M059J (cell line): Measurements from ENCODE around the gene CEP112. TPM values are rescaled to one million over a fixed set of nuclear protein-coding genes. Genes with fewer than 3 reads are reported as not detected.
A peak's percentile ranks its signal among the peaks of the same experiment; 100 is the strongest.
"Not testable (repeated sequence)": the region's sequence is repeated elsewhere in the genome, so short reads cannot be mapped to it uniquely, and the experiment has no call there.

ENCODE experiments used
- DNase-seq: peaks from one replicate; pipeline ENCODE4 v3.0.0-alpha.2; 2012; ENCODE audit warnings: low read depth
- total RNA-seq: library from RNA; depleted of rRNA; stranded (reverse); fragments of >200 nt; shearing (Covaris generic); gene quantifications from 2 replicates; pipeline ENCODE4 v1.2.3, GENCODE V29; 2014

Gene CEP112
- total RNA-seq, 1 experiment from 2014 or later, result 5.9 TPM

DNA sequence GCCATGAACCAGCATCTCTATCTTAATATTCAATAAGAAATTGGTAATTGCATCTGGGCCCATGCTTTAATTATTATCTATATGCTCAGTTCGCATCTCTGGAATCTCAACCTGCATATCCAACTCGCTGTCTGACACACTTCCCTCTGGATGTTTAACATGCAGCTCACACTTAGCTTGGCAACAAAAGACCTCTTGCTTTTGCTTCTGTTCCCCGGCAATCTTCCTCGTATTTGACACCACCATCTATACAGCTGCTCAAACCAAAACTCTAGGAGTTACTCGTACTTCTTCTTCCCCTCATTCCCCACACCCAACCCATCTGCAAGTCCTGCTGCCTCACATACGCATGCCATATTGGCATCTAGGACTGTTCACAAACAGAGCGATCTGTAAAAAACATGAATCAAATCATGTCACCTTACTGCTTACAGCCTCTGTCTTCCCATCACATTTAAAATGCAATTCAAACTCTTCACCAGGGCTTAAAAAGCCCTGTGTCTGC lies 300.6 kb downstream of the CEP112 start:
- no peak for DNase-seq

DNA sequence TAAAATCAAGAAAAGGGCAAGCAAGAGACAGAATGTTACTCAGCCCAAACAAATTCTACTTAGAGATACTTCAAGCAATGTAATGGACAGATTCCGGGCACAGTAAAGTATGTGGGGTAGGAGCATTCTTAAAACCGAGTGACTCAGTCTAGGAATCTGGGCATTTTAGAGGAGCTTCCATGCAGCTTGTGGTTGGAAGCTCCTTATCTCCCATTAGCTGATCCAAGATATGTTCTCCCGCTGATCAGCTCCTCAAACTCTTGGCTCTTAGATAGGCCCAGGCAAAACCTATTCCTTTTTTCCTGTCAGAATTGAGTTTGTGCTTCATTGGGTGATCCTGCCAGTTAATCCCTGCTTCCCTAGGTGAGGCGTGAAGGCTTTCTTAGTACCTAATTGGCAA lies 303.3 kb downstream of the CEP112 start:
- DNase-seq, result peak; percentile 13

- DNase-seq, result no peak
Measured at GRCh38 chr17:65886315-65887245, 305.4 kb downstream of the CEP112 start.

DNA sequence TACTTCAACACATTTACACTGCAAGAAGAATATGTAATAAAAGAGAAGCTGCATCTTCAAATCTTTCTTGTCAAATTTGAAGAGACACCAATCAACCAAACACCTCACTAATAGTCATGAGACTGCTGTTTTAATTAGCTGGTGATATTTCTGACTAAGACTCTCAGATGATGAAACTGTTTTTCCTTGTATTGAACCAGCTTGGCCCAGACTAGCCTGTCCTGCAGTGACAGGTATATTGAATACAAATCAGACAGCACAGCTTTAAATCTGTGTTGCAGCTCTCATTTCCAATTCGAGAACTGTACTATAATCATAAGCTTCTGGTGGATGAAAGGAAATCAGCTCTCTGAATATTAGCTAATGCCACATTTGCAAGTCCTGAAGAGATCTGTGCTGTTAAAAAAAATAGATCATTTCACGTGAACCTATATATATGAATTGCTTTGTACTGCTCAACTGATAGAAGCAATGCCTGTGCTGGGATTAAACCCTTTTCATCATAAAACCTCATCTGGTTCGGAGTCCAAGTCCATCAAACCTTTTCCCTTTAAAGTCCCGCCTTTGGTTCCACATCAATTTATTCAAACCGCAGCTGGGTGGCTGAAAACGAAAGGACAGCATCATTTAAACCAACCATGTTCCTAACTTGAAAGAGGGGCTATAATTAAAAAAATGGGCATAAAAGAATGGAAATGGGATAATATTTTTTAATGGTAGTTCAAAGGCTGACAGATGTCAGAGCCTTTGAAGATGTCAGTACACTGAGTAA lies 306.2 kb downstream of the CEP112 start:
- DNase-seq, result no peak

DNA sequence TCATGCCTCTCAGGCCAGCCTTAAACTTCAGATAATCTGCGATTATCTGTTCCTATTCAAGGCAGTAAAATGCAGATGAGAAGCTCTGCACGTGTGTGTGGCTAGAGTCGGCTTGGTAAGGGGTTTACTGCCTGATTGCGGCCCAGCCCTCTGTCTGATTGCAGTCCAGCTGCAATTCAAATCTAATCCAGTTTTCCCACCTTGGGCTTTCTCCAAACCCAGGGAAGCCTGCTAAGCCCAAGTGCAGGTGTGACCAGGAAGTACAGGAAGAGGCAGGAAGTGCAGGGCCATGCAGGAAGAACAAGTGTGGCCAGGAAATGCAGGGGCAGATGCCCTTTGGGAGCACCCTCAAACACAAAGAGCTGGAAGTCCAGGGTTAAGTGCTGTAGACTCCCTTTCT lies 314.9 kb downstream of the CEP112 start:
- DNase-seq, result no peak

DNA sequence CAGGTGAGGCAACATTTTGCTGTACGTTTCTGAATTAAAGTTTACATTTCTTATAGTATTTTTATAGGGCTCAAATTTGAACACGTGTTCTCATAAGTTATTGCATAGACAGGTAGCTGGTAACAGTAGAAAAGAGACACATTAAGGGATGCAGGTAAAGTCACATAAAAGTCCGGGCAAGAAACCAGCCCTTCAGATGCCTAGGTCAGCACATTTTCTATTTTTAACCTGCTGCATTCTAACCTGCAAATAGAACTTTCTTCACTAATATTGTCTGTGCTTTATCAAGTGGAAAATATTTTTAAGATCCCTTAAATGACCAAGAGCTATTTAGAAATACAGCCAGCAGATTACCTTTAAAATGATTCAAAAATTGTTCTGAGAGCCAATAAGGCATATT lies 323.1 kb downstream of the CEP112 start:
- DNase-seq, result no peak

GRCh38 chr17:65867014-65867413 lies 324.9 kb downstream of the CEP112 start:
- no peak for DNase-seq

DNA sequence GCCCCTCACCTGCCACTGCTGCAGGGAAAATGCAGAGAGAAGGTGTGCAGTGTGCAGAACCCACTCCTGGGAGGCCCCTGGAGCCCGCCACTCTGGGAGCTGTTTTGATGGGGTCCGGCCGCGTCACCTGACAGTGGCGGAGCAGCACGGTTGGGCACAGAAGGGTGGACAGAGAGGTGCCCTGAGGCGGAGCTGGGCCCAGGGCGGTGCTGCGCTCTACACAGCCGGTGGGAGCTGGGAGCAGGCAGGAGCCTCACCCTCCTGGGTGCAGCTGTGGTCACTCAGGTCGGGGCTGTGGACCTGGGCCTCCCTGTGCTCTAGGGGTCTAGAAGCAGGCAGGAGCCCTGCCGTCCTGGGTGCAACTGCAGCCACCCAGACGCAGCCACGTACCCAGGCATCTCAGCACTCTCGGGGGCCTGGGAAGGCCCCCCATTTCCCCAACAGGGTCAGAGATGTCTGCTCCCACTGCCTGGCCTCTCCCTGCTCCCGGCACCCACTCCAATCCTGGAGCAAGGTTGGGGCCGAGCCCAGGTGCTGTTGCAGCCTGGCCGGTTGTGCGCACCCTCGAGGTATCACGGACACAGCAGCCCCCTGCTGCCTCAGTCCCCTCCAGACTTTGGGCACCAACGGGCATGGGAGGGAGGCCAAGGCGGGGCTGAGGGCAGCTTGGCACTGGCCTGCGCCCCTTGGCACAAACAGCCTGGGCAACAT lies 326.1 kb downstream of the CEP112 start:
- DNase-seq, result no peak

GRCh38 chr17:65864394-65864793 lies 327.5 kb downstream of the CEP112 start:
- DNase-seq, result no peak

- no peak for DNase-seq
Measured at GRCh38 chr17:65857718-65858117, 334.2 kb downstream of the CEP112 start.

- peak; percentile 43 for DNase-seq
Measured at GRCh38 chr17:65856865-65857264, 335.1 kb downstream of the CEP112 start.

DNA sequence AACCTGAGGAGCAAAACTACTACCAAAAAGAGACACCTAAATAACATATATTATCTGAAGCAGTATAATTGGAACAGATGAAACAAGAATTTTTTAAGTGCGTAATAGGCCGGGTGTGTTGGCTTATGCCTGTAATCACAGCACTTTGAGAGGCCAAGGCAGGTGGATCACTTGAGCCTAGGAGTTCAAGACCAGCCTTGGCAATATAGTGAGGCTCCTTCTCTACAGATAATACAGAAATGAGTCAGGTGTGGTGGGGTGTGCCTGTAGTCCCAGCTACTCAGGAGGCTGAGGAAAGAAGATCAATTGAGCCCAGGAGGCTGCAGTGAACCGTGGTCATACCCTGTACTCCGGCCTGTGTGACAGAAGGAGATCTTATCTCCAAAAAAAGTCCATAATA lies 336.3 kb downstream of the CEP112 start:
- no peak for DNase-seq

DNA sequence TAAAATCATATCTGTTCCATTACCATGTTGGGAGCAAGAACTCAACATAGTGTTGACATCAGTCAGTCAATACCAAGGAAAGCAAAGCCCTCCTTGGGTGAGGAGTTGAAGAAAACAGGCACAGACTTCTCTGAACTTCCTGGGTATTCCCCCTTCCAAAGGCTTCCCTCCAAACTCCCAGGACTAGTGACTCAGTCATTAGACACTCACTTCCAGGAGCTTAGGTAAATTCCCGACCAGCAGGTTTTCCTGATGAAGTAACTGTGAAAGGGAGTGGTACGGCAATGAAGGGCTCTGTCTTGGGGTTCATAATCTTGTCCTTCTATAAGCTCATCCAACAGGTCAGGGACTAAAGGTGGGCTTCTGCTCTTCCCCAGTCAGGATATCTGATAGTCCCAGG lies 336.7 kb downstream of the CEP112 start:
- peak; percentile 74 for DNase-seq

GRCh38 chr17:65853816-65854215 lies 338.1 kb downstream of the CEP112 start:
- no peak for DNase-seq

DNA sequence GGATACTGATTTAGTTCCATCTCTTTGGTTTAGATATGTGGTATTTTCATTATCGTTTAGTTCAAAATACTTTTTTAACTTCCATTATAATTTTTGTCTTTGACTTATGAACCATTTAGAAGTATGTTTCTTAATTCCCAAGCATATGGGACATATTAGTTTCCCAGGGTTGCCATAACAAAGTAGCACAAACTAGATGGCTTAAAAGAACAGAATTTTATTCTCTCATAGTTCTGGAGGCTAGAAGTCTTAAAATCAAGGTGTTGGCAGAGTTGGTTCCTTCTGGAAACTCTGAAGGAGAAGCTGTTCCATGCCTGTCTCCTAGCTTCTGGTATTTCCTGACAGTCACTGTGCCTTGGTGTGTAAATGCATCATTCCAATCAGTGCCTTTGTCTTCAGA lies 339.0 kb downstream of the CEP112 start:
- DNase-seq, result no peak

GRCh38 chr17:65851965-65852736 lies 339.8 kb downstream of the CEP112 start:
- no peak for DNase-seq

DNA sequence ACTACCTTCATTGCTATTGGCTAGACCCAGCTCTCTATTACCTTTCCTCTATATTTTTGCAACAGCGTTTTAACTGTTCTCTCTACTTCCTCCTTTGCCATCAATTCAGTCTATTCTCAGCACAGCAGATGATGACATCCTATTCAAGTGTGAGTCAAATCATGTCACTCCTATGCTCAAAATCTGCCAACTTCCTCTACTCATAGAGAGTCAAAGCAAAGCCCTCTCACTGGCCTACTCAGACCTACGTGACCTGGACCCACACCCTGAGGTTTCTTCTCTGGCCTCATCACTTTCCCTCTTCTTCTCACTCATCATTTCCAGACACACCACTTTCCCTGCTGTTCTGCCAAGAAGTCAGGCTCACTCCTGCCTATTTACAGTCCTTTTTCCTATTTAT lies 341.4 kb downstream of the CEP112 start:
- peak; percentile 32 for DNase-seq

- no peak for DNase-seq
Measured at GRCh38 chr17:65848751-65849150, 343.2 kb downstream of the CEP112 start.

DNA sequence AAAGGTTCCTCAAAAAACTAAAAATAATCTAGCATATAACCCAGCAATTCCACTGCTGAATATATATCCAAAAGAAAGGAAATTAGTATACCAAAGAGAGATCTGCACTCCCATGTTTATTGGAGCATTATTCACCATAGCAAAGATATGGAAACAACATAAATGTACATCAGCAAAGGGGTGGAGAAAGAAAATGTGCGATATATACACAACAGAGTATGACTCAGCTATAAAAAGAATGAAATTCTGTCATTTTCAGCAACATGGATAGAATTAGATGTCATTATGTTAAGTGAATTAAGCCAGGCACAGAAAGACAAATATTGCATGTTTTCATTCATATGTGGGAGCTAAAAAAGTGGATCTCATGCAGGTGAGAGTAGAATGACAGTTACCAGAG lies 350.8 kb downstream of the CEP112 start:
- no peak for DNase-seq

DNA sequence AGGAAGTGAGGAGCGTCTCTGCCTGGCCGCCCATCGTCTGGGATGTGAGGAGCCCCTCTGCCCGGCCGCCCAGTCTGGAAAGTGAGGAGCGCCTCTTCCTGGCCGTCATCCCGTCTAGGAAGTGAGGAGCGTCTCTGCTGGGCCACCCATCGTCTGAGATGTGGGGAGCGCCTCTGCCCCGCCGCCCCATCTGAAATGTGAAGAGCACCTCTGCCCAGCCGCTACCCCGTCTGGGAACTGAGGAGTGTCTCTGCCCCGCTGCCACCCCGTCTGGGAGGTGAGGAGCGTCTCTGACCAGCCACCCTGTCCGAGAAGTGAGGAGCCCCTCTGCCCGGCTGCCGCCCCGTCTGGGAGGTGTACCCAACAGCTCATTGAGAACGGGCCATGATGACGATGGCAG lies 354.7 kb downstream of the CEP112 start:
- DNase-seq, result not testable (repeated sequence)

DNA sequence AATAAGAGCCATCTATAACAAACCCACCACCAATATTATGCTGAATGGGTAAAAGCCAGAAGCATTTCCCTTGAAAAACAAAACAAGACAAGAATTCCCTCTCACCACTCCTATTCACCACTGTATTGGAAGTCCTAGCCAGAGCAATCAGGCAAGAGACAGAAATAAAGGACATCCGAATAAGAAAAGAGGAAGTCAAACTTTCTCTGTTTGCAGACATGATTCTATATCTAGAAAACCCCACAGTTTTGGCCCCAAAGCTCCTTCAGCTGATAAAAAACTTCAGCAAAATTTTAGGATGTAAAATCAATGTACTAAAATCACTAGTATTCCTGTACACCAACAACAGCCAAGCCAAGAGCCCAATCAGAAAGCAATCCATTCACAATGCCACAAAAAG lies 358.7 kb downstream of the CEP112 start:
- no peak for DNase-seq
